ENCODE data around the gene HSD17B11. TPM values are rescaled to one million over a fixed set of nuclear protein-coding genes. Genes with fewer than 3 reads are reported as not detected.

Gene HSD17B11
- total and polyA plus RNA-seq, 2 of the 8 experiments (the other 6 are each of a cell fraction or from before 2014, with no cell fraction given): 6.0 to 9.0 TPM

DNA sequence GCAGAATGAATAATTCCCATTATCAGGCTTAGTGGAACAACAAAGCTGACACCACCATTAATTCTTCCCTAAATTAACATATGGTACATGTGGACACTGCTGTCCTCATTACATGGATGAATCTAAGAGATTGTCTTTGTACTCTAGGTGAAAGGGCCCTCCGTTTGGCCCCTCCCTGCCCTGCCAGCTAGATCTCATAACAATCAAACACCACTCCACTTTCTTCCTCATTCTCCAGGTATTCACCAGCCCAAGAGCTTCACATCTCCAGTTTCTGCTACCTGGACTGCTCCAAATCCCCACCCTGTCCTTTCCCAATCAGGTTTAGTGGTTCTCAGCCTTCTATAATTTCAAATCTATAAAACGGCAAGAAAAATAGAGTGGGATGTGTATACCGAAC is 3.8 kb downstream of the HSD17B11 start:
- H2BK20ac ChIP-seq (ENCODE audit: low read length): no peak overlapping the region
- H4K8ac ChIP-seq (ENCODE audit: extremely low read depth, insufficient read depth, low read length): no peak overlapping the region
- no peak overlapping the region for H2BK15ac ChIP-seq (ENCODE audit: low read length)
- no peak overlapping the region for H2BK120ac ChIP-seq (replicated peaks; ENCODE audit: low read depth, low read length)
- H4K91ac ChIP-seq (replicated peaks; ENCODE audit: insufficient read length, low read length): no peak overlapping the region
- no peak overlapping the region for H3K4me2 ChIP-seq (ENCODE audit: insufficient read depth in 1 of 2, low read depth in 2 of 2, low read length in 2 of 2)
- 0 out of 2 replicates have a peak, but pooled peaks cover 3% of the 10 kb centered on the region for H3K23me2 ChIP-seq (ENCODE audit: low read depth, low read length)
- TF ChIP-seq CREB1 (IDR thresholded peaks at IDR 0.05) (no peak), TEAD4 (IDR thresholded peaks at IDR 0.05; ENCODE audit: low read depth, low read length) (no peak), SP1 (IDR thresholded peaks at IDR 0.05; ENCODE audit: low read depth, low read length) (no peak), ASH2L (IDR thresholded peaks at IDR 0.05; ENCODE audit: low read length) (no peak), ZNF274 (IDR thresholded peaks at IDR 0.05; ENCODE audit: borderline replicate concordance, extremely low read depth, low read length) (no peak), BACH1 (IDR thresholded peaks at IDR 0.05; ENCODE audit: low read length) (no peak), EZH2 (IDR thresholded peaks at IDR 0.05; ENCODE audit: low read depth, low read length, severe bottlenecking) (no peak), NRF1 (IDR thresholded peaks at IDR 0.05; ENCODE audit: low read depth, low read length) (no peak), RFX5 (IDR thresholded peaks at IDR 0.05; ENCODE audit: borderline replicate concordance, low read depth, low read length) (no peak), YY1 (IDR thresholded peaks at IDR 0.05; ENCODE audit: low read depth, low read length) (no peak), MAFK (IDR thresholded peaks at IDR 0.05; ENCODE audit: low read depth, low read length) (no peak), SP2 (IDR thresholded peaks at IDR 0.05; ENCODE audit: low read length) (no peak), SP4 (IDR thresholded peaks at IDR 0.05; ENCODE audit: low read length) (no peak)
- TF ChIP-seq, protein P1, sequence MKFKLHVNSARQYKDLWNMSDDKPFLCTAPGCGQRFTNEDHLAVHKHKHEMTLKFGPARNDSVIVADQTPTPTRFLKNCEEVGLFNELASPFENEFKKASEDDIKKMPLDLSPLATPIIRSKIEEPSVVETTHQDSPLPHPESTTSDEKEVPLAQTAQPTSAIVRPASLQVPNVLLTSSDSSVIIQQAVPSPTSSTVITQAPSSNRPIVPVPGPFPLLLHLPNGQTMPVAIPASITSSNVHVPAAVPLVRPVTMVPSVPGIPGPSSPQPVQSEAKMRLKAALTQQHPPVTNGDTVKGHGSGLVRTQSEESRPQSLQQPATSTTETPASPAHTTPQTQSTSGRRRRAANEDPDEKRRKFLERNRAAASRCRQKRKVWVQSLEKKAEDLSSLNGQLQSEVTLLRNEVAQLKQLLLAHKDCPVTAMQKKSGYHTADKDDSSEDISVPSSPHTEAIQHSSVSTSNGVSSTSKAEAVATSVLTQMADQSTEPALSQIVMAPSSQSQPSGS (IDR thresholded peaks at IDR 0.05; ENCODE audit: low read length): no peak
- H4K5ac ChIP-seq (ENCODE audit: insufficient read length, low read depth, low read length): no peak overlapping the region
- no peak overlapping the region for H2AK5ac ChIP-seq (ENCODE audit: low read depth, low read length)
- no peak overlapping the region for H2BK12ac ChIP-seq (ENCODE audit: low read depth, low read length)
- H3K18ac ChIP-seq (ENCODE audit: extremely low read depth, low read length): no peak overlapping the region
- H3K36me3 ChIP-seq (ENCODE audit: control insufficient read depth in 2 of 4, insufficient read depth in 4 of 4, low read length in 3 of 4): no peaks in the 10 kb centered on the region; a peak in 2 of 8 replicates
- peaks cover 0 to 1% of the 10 kb centered on the region in 2 experiments for H4K20me1 ChIP-seq (replicated peaks in 1 of 2; ENCODE audit: control insufficient read depth in 1 of 2, insufficient read depth in 2 of 2, low read length in 2 of 2)
- H3K4me3 ChIP-seq (ENCODE audit: extremely low read depth in 1 of 4, insufficient read depth in 2 of 4, low read depth in 3 of 4, low read length in 4 of 4): no peak overlapping the region
- no peaks in the 10 kb centered on the region for H3K27me3 ChIP-seq (replicated peaks in 1 of 4; ENCODE audit: control insufficient read depth in 3 of 4, extremely low read depth in 1 of 4, insufficient read depth in 3 of 4, low read length in 3 of 4)
- H3K4me1 ChIP-seq (replicated peaks in 1 of 4; ENCODE audit: control insufficient read depth in 3 of 4, insufficient read depth in 4 of 4, low read length in 3 of 4): no peaks in the 10 kb centered on the region; a peak in 1 of 7 replicates
- no peak overlapping the region for H2AFZ ChIP-seq (ENCODE audit: low read length)
- ChIA-PET CTCF (ENCODE audit: partially characterized antibody) (interaction anchor here (0.6 kb wide), 1 partner anchor 1419 kb away, joined by 4 read pairs; no protein-coding TSS in a partner anchor), POLR2A (ENCODE audit: partially characterized antibody) (interaction anchor here (1.0 kb wide), 1 partner anchor 35 kb away, joined by 3 read pairs; the partner anchor contains the start of gene NUDT9)
- no peaks in the 10 kb centered on the region; a peak in 1 of 4 replicates for H3K79me2 ChIP-seq (ENCODE audit: control insufficient read depth in 1 of 2, insufficient read depth in 2 of 2, low read length in 2 of 2)
- no peak overlapping the region for H3K56ac ChIP-seq (replicated peaks; ENCODE audit: insufficient read length, low read depth, low read length)
- H3K79me1 ChIP-seq (ENCODE audit: low read depth, low read length): peaks cover 2% of the 10 kb centered on the region; the same call in 1 of the 2 replicates
- H2BK5ac ChIP-seq (ENCODE audit: low read depth, low read length): no peak overlapping the region
- no peak overlapping the region for H3K27ac ChIP-seq (ENCODE audit: low read depth, low read length)
- H3K23ac ChIP-seq (ENCODE audit: insufficient read length): no peak overlapping the region
- no peak for FAIRE-seq
- H3K14ac ChIP-seq (ENCODE audit: insufficient read length): no peak overlapping the region
- H3K4ac ChIP-seq (replicated peaks; ENCODE audit: insufficient read length, low read depth, low read length): no peak overlapping the region
- 84% methylated on average over 3 of the region's 3 CpGs; no CpG with 5 or more reads in 1 of the 2 experiments for WGBS, 2 experiments (ENCODE audit: extremely low coverage in 1 of 2, insufficient coverage in 1 of 2, insufficient read length in 1 of 2, insufficient replicate concordance in 2 of 2, low coverage in 1 of 2, low lambda C conversion rate in 2 of 2, missing lambda C conversion rate in 1 of 2)
- H3K9ac ChIP-seq (replicated peaks in 1 of 4; ENCODE audit: extremely low read depth in 1 of 4, low read depth in 3 of 4, low read length in 3 of 4): no peak overlapping the region
- no peak for DNase-seq (ENCODE audit: low read depth in 1 of 2, low spot score in 2 of 2)
- peaks cover 0 to 2% of the 10 kb centered on the region in 2 experiments; a peak in 2 of 4 replicates for H3K9me3 ChIP-seq (ENCODE audit: insufficient read depth in 2 of 2, low read depth in 1 of 2, low read length in 1 of 2)

Measured in H1 (cell line).